G401.6 (cell line): ENCODE results near the gene HNF1B.

Experiments
- FAIRE-seq: peaks from 2 replicates; lab custom pipeline; 2012; peaks lifted over from hg19 to GRCh38; lab: Jason Lieb, UNC

The HNF1B gene

DNA sequence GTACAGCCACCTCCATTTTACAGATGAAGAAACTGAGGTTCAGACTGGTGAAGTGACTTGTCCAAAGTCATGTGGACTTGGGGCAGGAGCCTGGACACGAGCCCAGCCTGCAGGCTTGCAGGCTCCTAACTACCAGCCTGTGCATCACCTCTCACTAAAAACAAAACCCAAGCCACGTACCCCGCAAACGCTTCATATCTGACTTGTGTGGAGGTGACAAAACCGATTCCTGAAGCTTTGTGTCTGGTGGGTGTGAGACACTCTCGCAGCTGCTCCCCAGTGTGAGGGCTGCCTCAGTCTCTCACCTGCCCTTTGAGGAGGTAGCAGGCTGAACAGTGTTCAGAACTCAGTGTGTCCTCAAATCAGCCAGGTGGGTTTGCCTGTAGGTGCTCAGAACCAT is 8.4 kb downstream of the HNF1B start:
- no peak for FAIRE-seq

- no peak for FAIRE-seq
Observed at GRCh38 chr17:37735165-37735564, 9.7 kb downstream of the HNF1B start.

DNA sequence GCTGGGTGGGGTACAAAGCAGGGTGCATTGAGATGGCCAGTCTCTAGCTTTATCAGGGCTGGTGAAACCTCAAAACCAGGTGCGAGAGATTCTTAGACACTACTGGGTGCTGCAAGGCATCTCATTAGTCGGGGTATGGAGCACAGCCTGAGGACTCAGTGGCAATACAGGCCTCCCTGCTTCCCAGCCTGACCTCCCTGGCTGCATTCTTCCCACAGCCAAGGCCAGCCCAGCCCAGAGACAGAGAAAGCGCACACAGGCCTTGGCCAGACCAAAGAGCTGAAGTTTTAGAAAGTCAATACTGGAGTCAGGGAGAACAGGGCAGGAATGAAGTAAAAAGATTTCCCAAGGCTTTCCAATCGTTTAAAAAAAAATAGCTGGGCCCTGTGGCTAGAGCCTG is 12.5 kb downstream of the HNF1B start:
- no peak for FAIRE-seq

DNA sequence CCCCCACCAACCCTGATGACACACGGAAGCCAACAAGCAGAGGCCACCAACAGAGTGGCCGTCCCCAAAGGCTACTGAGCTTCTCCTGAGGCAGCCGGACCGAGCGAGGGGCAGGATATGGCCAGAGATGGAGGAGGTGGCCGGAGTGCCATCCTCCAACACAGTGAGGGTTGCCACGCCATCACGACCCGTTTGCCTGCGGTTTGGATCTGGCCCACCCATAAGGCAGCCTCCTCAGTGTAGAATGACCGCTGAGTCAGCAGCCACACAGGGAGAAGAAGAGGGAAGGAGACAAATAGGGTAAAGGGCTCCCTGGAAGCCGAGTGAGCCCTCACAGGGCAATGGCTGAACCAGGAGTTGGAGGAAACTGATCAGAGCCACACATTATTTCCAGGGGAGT is 13.8 kb downstream of the HNF1B start:
- FAIRE-seq: no peak

DNA sequence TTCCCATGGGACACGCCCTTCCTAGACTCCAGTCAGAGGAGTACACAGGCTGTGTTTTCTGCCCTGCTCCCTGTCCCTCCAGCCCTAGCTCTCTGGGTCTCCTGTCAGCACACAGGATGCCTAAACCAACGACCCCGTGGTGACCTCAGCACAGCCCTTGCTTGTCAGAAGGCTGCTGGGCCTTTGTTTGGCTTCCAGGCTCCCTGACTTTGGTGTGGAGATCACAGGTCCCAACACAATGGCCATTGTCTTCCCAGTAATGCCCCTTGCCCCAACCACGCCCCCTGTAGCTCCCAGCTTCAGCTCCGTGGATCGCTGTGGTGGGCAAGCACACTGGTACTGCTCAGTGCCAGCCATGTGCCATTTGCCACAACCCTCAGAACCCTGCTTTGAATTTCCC is 15.0 kb downstream of the HNF1B start:
- FAIRE-seq: no peak

GRCh38 chr17:37726891-37727675 is 17.8 kb downstream of the HNF1B start:
- FAIRE-seq: no peak

- FAIRE-seq: no peak
Observed at GRCh38 chr17:37726248-37726647, 18.6 kb downstream of the HNF1B start.

DNA sequence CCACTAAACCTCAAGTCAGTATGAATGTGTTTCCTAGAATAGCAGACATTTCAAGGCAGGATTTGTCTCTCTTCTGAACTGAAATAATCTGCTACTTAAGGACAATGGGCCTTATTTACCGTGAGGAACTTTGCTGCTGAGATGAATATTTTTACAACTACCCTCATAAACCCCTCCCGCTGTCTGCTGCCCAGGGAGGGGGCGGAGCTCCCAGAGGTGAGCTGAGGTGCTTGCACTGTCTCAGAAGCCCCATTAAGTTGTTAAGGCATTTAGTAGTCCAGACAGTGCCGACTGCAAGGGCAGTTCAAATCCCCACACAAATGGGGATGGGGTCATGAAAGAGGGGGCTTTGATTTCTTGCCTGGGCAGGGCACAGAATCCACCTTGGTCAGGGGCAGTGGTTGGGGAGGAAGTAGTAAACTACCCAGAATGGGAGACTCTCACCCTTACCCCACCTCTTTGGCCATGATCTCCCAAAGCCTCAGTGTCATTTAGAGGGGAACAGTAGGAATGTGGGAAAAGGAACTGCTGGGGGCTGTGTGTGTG is 19.2 kb downstream of the HNF1B start:
- FAIRE-seq: no peak

DNA sequence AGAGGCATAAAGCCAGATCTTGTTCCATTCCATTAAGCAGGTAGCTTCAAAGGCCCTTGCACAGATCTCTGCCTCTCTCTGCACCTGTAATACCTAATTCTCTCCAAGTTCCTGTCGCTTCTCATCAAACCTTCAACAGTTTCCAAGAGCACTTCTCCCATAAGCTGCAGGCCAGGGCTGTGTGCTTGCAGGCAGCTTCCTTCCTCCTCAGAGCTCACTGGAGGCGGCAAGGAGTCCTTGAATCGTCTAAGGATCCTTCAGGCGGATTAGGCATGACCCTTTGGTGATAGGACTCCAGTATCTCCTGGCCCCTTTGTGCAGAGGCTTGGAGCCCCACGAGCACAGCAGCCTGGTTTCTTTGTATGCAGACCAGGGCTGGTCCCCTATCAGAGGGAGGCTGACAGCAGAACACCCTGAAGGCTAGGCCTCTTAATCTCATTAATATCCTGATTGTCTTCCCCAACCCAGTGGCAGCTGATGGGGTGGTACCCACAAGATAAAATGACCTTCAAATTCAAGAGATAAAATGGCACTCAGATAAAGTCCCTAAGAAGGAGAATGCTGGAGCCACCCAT is 19.8 kb downstream of the HNF1B start:
- no peak for FAIRE-seq

GRCh38 chr17:37720989-37721388 is 23.9 kb downstream of the HNF1B start:
- no peak for FAIRE-seq

DNA sequence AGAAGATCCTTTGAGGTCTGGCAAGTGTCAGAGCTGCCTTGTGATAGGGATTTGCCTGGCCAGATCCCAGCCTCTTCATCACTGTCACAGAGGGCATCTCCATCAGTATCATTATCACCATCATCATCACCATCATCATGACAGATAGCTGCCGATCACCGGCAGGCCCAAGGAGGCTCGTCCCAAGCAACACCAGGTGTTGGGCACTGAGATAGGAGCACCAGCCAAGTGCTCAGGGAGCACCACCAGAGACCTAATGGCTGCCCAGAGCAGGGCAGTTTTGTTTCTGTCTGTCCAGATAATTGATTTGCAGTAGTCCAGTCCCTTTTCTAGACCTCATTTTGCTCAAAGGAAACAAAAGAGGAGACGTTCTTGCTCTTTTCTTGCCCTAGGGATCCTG is 25.0 kb downstream of the HNF1B start:
- FAIRE-seq: no peak

GRCh38 chr17:37718324-37719048 is 26.4 kb downstream of the HNF1B start:
- FAIRE-seq: no peak

DNA sequence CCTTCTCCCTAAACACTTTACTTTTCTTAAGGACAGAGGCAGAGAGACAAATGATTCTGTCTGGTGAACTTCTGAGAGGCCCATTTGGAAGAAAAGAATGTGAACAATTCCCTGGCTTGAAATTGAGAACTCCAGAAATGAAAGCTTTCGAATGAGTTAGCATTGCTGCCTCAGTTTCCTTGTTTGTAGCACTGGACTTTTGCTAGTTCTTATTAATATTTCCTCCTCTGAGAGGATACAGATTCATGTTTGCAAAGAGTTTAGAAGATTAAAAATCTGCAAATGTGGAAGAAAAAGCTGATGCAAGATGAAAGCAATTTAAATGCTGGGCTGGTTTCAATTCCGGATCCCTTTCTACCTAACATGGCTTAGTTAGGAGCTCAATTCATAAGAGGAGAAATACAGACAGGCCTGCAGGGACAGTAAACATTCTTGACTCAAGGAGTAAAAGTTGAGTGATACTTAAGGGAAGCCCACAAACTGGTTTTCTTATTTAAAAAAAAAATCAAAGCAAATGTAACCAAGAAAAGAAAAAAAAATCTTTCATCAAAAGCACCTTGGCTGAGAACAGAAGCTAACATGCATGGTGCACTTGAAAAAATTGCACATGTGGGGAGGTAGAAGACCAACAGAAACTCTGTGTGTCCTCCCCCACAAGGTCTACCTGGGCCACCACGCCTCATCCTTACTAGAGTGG is 27.1 kb downstream of the HNF1B start:
- no peak for FAIRE-seq

GRCh38 chr17:37714897-37715296 is 30.0 kb downstream of the HNF1B start:
- FAIRE-seq: no peak

GRCh38 chr17:37713624-37714023 is 31.2 kb downstream of the HNF1B start:
- no peak for FAIRE-seq

DNA sequence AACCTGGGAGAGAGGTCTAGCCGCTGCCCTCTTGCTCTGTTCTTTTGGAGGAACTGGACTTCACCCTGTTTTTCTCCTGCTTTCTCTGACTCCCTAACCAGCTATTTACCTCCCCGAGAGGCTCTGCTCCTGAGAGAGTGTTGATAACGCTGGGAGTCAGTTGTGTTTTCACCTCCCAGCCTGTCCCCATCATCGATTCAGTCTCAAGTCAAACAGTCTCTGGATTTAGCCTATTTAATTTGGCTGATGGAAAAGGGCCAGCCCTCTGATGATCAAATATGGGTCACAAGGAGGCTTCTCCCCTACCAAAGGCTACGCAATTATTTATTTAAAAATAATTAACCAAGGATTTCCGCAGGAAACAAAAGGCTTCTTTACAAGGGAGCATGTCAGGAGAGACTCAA is 31.8 kb downstream of the HNF1B start:
- no peak for FAIRE-seq

DNA sequence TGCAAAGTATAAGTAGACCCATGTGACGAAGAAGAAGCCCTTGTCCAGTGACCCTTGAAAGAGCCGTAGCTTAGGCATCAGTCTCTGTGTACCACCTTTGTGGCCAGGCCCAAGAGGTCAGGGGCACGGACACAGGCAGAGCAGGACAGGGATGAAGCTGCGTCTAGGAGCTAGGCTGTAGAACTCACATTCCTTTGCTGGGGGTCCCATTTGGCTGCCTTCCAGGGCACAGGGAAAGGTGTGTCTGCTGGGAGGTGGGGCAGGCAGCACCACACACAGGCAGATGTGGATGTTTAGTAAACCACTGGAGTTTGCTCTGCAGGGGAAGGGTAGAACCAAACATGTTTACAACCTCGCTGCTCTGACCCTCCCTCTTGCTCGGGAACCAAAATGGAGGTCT is 33.7 kb downstream of the HNF1B start:
- no peak for FAIRE-seq

- no peak for FAIRE-seq
Observed at GRCh38 chr17:37710344-37710886, 34.4 kb downstream of the HNF1B start.

- no peak for FAIRE-seq
Observed at GRCh38 chr17:37708616-37709212, 36.1 kb downstream of the HNF1B start.

- no peak for FAIRE-seq
Observed at GRCh38 chr17:37708008-37708615, 36.7 kb downstream of the HNF1B start.

- no peak for FAIRE-seq
Observed at GRCh38 chr17:37706446-37706845, 38.4 kb downstream of the HNF1B start.

- no peak for FAIRE-seq
Observed at GRCh38 chr17:37702598-37702997, 42.3 kb downstream of the HNF1B start.
